IMR-90 (cell line): ENCODE results near the gene UBE2A. TPM values are rescaled to one million over a fixed set of nuclear protein-coding genes. Genes with fewer than 3 reads are reported as not detected.
A peak's percentile ranks its signal among the peaks of the same experiment; 100 is the strongest.

Experiments
- ATAC-seq: fragments of 200-7000 bp; cut with Tn5 transposase; 2 replicates; pipeline ENCODE4 v1.9.1; 2020; ENCODE audit warnings: low read depth, mild to moderate bottlenecking, moderate library complexity
- BruUV-seq: library from RNA; stranded (reverse); fragments of 400-500 nt; replicated peaks from 2 replicates; lab custom pipeline; 2021; lab: Mats Ljungman, UMichigan
- CTCF ChIA-PET: fragments of 300-600 bp; formaldehyde crosslinking; extraction: SDS; loops from one replicate; lab custom pipeline; 2021; ENCODE audit warnings: antibody characterized with exemption; lab: Yijun Ruan, JAX
- POLR2A ChIA-PET: fragments of 300-600 bp; sonication (Branson Sonifier 250); formaldehyde crosslinking; loops from one replicate; lab custom pipeline; 2022; ENCODE audit warnings: antibody characterized with exemption; ENCODE audit not compliant: unreplicated experiment; lab: Charles Lee
- DNase-seq: peaks from one replicate; pipeline ENCODE4 v3.0.0; 2013
- H2AFZ ChIP-seq: replicated peaks from 2 replicates; pipeline ENCODE3; 2013; ENCODE audit warnings: low read length, mild to moderate bottlenecking; ENCODE audit not compliant: poor library complexity
- H2AK5ac ChIP-seq: 2 replicates; pipeline ENCODE4 v1.6.1; 2013; ENCODE audit warnings: low read depth, low read length, inconsistent platforms
- H2AK9ac ChIP-seq: replicated peaks from 2 replicates; pipeline ENCODE3; 2013; ENCODE audit warnings: mild to moderate bottlenecking, low read depth, low read length, moderate library complexity; ENCODE audit not compliant: poor library complexity
- H2BK120ac ChIP-seq: 2 replicates; pipeline ENCODE4 v1.6.1; 2013; ENCODE audit warnings: low read depth, low read length, inconsistent platforms
- H2BK15ac ChIP-seq: 3 replicates; pipeline ENCODE4 v1.6.1; 2013; ENCODE audit warnings: low read depth, low read length, inconsistent platforms
- H2BK20ac ChIP-seq: 2 replicates; pipeline ENCODE4 v1.6.1; 2013; ENCODE audit warnings: low read depth, mild to moderate bottlenecking, inconsistent platforms, low read length, moderate library complexity
- H2BK5ac ChIP-seq: 2 replicates; pipeline ENCODE4 v1.6.1; 2013; ENCODE audit warnings: mild to moderate bottlenecking, low read depth, low read length, inconsistent platforms; ENCODE audit not compliant: poor library complexity, severe bottlenecking
- H3K14ac ChIP-seq: replicated peaks from 2 replicates; pipeline ENCODE4 v1.6.1; 2013; ENCODE audit warnings: low read depth, low read length, inconsistent platforms
- H3K18ac ChIP-seq: 2 replicates; pipeline ENCODE4 v1.6.1; 2013; ENCODE audit warnings: low read depth, low read length, control low read depth
- H3K23ac ChIP-seq: 2 replicates; pipeline ENCODE4 v1.6.1; 2013; ENCODE audit warnings: low read depth, low read length, inconsistent platforms
- H3K27ac ChIP-seq: 2 replicates; pipeline ENCODE4 v1.5.1; 2013; ENCODE audit warnings: mild to moderate bottlenecking, control low read depth, low read length; ENCODE audit not compliant: insufficient read depth
- H3K27me3 ChIP-seq: 2 replicates; pipeline ENCODE4 v1.6.1; 2013; ENCODE audit warnings: low read length; ENCODE audit not compliant: control insufficient read depth, insufficient read depth
- H3K36me3 ChIP-seq: 2 replicates; pipeline ENCODE4 v1.6.1; 2013; ENCODE audit warnings: low read length, mixed read lengths; ENCODE audit not compliant: control insufficient read depth, insufficient read depth
- H3K4ac ChIP-seq: 2 replicates; pipeline ENCODE4 v1.6.1; 2013; ENCODE audit warnings: low read depth, low read length, inconsistent platforms
- H3K4me1 ChIP-seq: 2 replicates; pipeline ENCODE4 v1.6.1; 2013; ENCODE audit warnings: low read length, mixed read lengths; ENCODE audit not compliant: control insufficient read depth, insufficient read depth
- H3K4me2 ChIP-seq: 2 replicates; pipeline ENCODE4 v1.6.1; 2013; ENCODE audit warnings: low read depth, mild to moderate bottlenecking, control low read depth, low read length, moderate library complexity
- H3K4me3 ChIP-seq: 2 replicates; pipeline ENCODE4 v1.5.1; 2013; ENCODE audit warnings: low read depth, mild to moderate bottlenecking, control low read depth, low read length, moderate library complexity; ENCODE audit not compliant: insufficient read depth
- H3K56ac ChIP-seq: 2 replicates; pipeline ENCODE4 v1.6.1; 2013; ENCODE audit warnings: low read length, inconsistent platforms; ENCODE audit not compliant: insufficient read depth; ENCODE audit errors: extremely low read depth
- H3K79me1 ChIP-seq, 2 experiments: 2 replicates each; pipeline ENCODE4 v1.6.1; 2013; ENCODE audit warnings: low read length in 2 of 2, inconsistent platforms in 1 of 2, low read depth in 1 of 2
- H3K9ac ChIP-seq: 2 replicates; pipeline ENCODE4 v1.6.1; 2013; ENCODE audit warnings: low read depth, low read length, control low read depth
- H3K9me1 ChIP-seq: 2 replicates; pipeline ENCODE4 v1.6.1; 2013; ENCODE audit warnings: low read length, inconsistent platforms; ENCODE audit not compliant: insufficient read depth
- H3K9me3 ChIP-seq: 2 replicates; pipeline ENCODE4 v1.6.1; 2013; ENCODE audit warnings: low read length; ENCODE audit not compliant: control insufficient read depth, insufficient read depth
- H4K20me1 ChIP-seq: 2 replicates; pipeline ENCODE4 v1.6.1; 2013; ENCODE audit warnings: low read length, inconsistent platforms; ENCODE audit not compliant: insufficient read depth
- H4K5ac ChIP-seq: 2 replicates; pipeline ENCODE4 v1.6.1; 2013; ENCODE audit warnings: mild to moderate bottlenecking, low read depth, low read length, control low read depth
- H4K8ac ChIP-seq, 2 experiments: 2 replicates each; pipeline ENCODE4 v1.6.1; 2013; ENCODE audit warnings: low read depth in 2 of 2, low read length in 2 of 2, control low read depth in 1 of 2, inconsistent platforms in 1 of 2
- H4K91ac ChIP-seq: 2 replicates; pipeline ENCODE4 v1.6.1; 2013; ENCODE audit warnings: low read depth, low read length, inconsistent platforms; ENCODE audit not compliant: insufficient read depth
- MAFK ChIP-seq: IDR thresholded peaks from 2 replicates; pipeline ENCODE4 v1.6.1; 2012; ENCODE audit warnings: low read depth, low read length, improper control_type of control experiment
- MAZ ChIP-seq: IDR thresholded peaks from 2 replicates; pipeline ENCODE4 v1.6.1; 2012; ENCODE audit warnings: low read depth, mild to moderate bottlenecking, low read length, improper control_type of control experiment, moderate library complexity, borderline replicate concordance
- MXI1 ChIP-seq: IDR thresholded peaks from 2 replicates; pipeline ENCODE4 v1.6.1; 2012; ENCODE audit warnings: low read depth, mild to moderate bottlenecking, low read length, moderate library complexity, borderline replicate concordance
- NFE2L2 ChIP-seq: fragments of 150-350 bp; IDR thresholded peaks from 2 replicates; pipeline ENCODE4 v1.6.1; 2016; ENCODE audit warnings: low read depth, mild to moderate bottlenecking, low read length
- POLR2A ChIP-seq: IDR thresholded peaks from 2 replicates; pipeline ENCODE4 v1.6.1; 2012; ENCODE audit warnings: mild to moderate bottlenecking, low read depth, low read length
- RCOR1 ChIP-seq: IDR thresholded peaks from 2 replicates; pipeline ENCODE4 v1.6.1; 2012; ENCODE audit warnings: mild to moderate bottlenecking, low read length, improper control_type of control experiment; ENCODE audit not compliant: insufficient replicate concordance
- RFX5 ChIP-seq: IDR thresholded peaks from 2 replicates; pipeline ENCODE4 v1.8.0; 2012; ENCODE audit warnings: low read depth, mild to moderate bottlenecking, low read length, moderate library complexity
- WGBS, 2 experiments: methylation state at CpG; one replicate each; pipeline versions ENCODE4 v1.1.5 to v1.1.7; 2013; ENCODE audit warnings: missing lambda C conversion rate in 2 of 2; ENCODE audit not compliant: insufficient read length in 1 of 2; ENCODE audit errors: extremely low coverage in 2 of 2; 5-methylcytosine and 5-hydroxymethylcytosine counted together
- dilution Hi-C: fragments of 300-500 bp; cut with HindIII; formaldehyde crosslinking; loops from one replicate; pipeline ENCODE4 v1.14.3; 2018; ENCODE audit warnings: low sequenced_read_pairs; ENCODE audit not compliant: unreplicated experiment
- in situ Hi-C: fragments of 300-500 bp; cut with MboI; formaldehyde crosslinking; loops from 3 replicates; pipeline ENCODE4 v1.14.3; 2019; ENCODE audit warnings: low sequenced_read_pairs, inconsistent platforms, mixed read lengths
- intact Hi-C: fragments of 100-400 bp; cut with micrococcal nuclease; formaldehyde crosslinking; loops from 2 replicates; pipeline ENCODE4 v1.10.0; 2022
- polyA plus RNA-seq, 3 experiments: library from polyadenylated mRNA; depleted of rRNA; stranded (reverse); fragments of >200 nt; gene quantifications; 2 replicates each; pipeline ENCODE4 v1.2.3, GENCODE V29; 2012; ENCODE audit warnings: low replicate concordance in 1 of 3
- total RNA-seq: library from RNA; depleted of rRNA; stranded (reverse); fragments of >200 nt; gene quantifications from 2 replicates; pipeline ENCODE4 v1.2.3, GENCODE V29; 2012

The UBE2A gene
- total and polyA plus RNA-seq, 2 of the 4 experiments (the other 2 are of a cell fraction) = 12.9 to 50.5 TPM

DNA sequence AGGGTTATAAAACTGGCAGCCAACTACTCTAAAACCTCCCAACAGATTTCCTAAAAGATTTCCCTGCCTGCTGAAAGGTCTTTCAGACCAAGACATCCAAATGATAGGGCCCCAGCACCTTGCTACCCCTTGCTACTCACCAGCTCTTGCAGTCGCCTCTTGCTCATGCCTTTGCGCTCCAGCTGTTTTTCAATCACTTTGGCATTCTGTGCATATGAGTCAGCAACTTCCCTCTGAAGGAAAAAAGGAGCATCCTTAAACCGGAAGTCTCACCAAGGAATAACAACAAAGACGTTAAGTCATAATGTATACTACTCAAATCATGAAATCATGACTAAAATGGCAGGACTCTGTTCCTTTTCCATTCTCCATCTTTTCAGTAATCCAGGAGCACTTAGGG, 33.2 kb upstream of the UBE2A start:
- H2AFZ ChIP-seq = no peak overlapping the region
- no peak for TF ChIP-seq POLR2A
- peak; percentile 60; the same call in 1 of the 2 replicates for TF ChIP-seq NFE2L2
- TF ChIP-seq RCOR1 = peak; percentile 17
- TF ChIP-seq MAZ = no peak
- TF ChIP-seq MXI1 = no peak
- peak; percentile 36; the same call in 1 of the 2 replicates for TF ChIP-seq MAFK
- TF ChIP-seq RFX5 = no peak
- no peak overlapping the region for H3K4me3 ChIP-seq
- DNase-seq (peak; percentile 86), ATAC-seq (peak; percentile 80)
- ChIA-PET POLR2A (no interaction called here), CTCF (no interaction called here)
- peak overlapping the region in 1 of 2 experiments; percentile 69; a peak in 1 of 4 replicates for H4K8ac ChIP-seq
- H3K4me2 ChIP-seq = no peak overlapping the region
- no peak overlapping the region for H2BK15ac ChIP-seq
- H4K5ac ChIP-seq = no peak overlapping the region
- H3K27ac ChIP-seq = no peak overlapping the region
- dilution Hi-C loops (no loop called here), intact Hi-C loops (no loop called here), in situ Hi-C loops (no loop called here)
- H3K27me3 ChIP-seq = no peaks in the 10 kb centered on the region
- no peaks in the 10 kb centered on the region; a peak in 1 of 4 replicates for H3K79me1 ChIP-seq
- no peaks in the 10 kb centered on the region for H4K20me1 ChIP-seq
- no peak overlapping the region for H3K14ac ChIP-seq
- no peaks in the 10 kb centered on the region for H3K9me1 ChIP-seq
- WGBS, 2 experiments = no CpG with 5 or more reads among the region's 4 CpGs
- H3K23ac ChIP-seq = no peak overlapping the region
- H2BK120ac ChIP-seq = no peak overlapping the region
- H2BK5ac ChIP-seq = no peak overlapping the region
- BruUV-seq = no TSS peak
- no peak overlapping the region for H2AK5ac ChIP-seq
- H3K36me3 ChIP-seq = peaks cover 5% of the 10 kb centered on the region
- H3K56ac ChIP-seq = no peak overlapping the region
- H4K91ac ChIP-seq = no peak overlapping the region
- no peak overlapping the region for H2AK9ac ChIP-seq
- no peak overlapping the region for H3K9ac ChIP-seq
- H3K4me1 ChIP-seq = no peaks in the 10 kb centered on the region
- no peak overlapping the region for H3K18ac ChIP-seq
- H3K4ac ChIP-seq = peak overlapping the region; percentile 20
- H3K9me3 ChIP-seq = no peaks in the 10 kb centered on the region
- H2BK20ac ChIP-seq = no peak overlapping the region
